Fibroblast of lung (primary cell): ENCODE data around the gene CCDC157.

Experiments
- EZH2 ChIP-seq: IDR thresholded peaks from 2 replicates; pipeline ENCODE4 v1.5.1; 2012; ENCODE audit warnings: low read length, control low read depth, mild to moderate bottlenecking; ENCODE audit errors: missing control alignments
- TF ChIP-seq, protein P1 (sequence below), 2 donors: IDR thresholded peaks in 1 of 2; conservative IDR thresholded peaks in 1 of 2; 1 replicate in 1 of 2; 2 replicates in 1 of 2; pipeline ENCODE4 v1.5.1; 2011 to 2012; ENCODE audit warnings: low read length in 2 of 2, control low read depth in 1 of 2, inconsistent platforms in 1 of 2, low read depth in 1 of 2, mild to moderate bottlenecking in 1 of 2

DNA sequence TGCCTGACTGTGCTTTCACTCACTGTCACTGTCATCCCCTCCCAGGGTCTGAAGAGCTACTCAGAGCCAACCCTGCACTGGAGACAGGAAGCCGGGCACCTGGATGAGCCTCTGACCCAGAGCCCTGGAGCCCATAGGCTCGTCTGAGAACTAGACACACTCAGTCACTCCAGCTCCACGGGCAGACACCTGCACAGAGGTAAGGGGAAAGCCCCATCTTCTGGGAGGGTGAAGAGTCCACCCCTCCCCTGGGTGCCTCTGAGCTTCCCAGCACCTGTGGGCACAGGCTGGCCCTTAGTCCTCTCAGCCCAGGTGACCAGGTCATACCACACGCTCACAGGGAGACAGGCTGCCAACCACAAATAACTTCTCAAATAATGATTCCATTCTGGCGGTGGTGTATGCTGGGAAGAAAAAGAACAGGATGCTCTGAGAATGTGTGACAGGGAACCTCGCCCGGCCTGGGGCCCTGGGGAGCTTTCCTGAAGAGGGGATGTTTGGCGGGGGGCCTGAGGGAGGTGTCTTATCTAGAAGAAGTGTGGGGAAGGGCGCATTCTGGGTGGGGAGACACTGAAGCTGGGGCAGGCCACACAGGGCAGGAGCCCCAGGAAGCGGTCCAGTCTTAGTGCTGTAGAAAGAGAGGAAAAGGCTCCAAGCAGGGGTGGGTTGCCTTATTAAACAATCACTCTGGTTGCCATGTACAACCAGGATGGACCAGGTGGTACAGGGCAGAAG lies 5.3 kb downstream of the CCDC157 start:
- TF ChIP-seq, protein P1, sequence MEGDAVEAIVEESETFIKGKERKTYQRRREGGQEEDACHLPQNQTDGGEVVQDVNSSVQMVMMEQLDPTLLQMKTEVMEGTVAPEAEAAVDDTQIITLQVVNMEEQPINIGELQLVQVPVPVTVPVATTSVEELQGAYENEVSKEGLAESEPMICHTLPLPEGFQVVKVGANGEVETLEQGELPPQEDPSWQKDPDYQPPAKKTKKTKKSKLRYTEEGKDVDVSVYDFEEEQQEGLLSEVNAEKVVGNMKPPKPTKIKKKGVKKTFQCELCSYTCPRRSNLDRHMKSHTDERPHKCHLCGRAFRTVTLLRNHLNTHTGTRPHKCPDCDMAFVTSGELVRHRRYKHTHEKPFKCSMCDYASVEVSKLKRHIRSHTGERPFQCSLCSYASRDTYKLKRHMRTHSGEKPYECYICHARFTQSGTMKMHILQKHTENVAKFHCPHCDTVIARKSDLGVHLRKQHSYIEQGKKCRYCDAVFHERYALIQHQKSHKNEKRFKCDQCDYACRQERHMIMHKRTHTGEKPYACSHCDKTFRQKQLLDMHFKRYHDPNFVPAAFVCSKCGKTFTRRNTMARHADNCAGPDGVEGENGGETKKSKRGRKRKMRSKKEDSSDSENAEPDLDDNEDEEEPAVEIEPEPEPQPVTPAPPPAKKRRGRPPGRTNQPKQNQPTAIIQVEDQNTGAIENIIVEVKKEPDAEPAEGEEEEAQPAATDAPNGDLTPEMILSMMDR (conservative IDR thresholded peaks at IDR 0.05 in 1 of 2, IDR thresholded peaks at IDR 0.05 in 1 of 2; ENCODE audit: low read depth in 1 of 2, low read length in 2 of 2) = no peak
- TF ChIP-seq EZH2 = no peak
